HepG2 (cell line): Measurements from ENCODE around the gene NDUFB10. TPM values are rescaled to one million over a fixed set of nuclear protein-coding genes. Genes with fewer than 3 reads are reported as not detected.

ENCODE experiments used
- CHD4 ChIP-seq: fragments of 200-600 bp; sonication (generic); IDR thresholded peaks from 2 replicates; pipeline ENCODE4 v1.7.0; 2017; ENCODE audit warnings: mild to moderate bottlenecking, low read length, borderline replicate concordance
- KLF11 ChIP-seq: IDR thresholded peaks from 2 replicates; pipeline ENCODE4 v1.6.1; 2016; ENCODE audit warnings: missing compliant biosample characterization
- KLF15 ChIP-seq: sonication (generic); formaldehyde crosslinking; IDR thresholded peaks from 2 replicates; pipeline ENCODE4 v1.8.1; 2023; ENCODE audit warnings: borderline replicate concordance, mild to moderate bottlenecking, inconsistent platforms, missing genetic modification reagents, mixed read lengths
- NBN ChIP-seq: fragments of 450-650 bp; conservative IDR thresholded peaks from 2 replicates; pipeline ENCODE4 v1.6.1; 2017
- SKI ChIP-seq: fragments of 450-650 bp; IDR thresholded peaks from one replicate; pipeline ENCODE4 v1.6.1; 2018; ENCODE audit warnings: mild to moderate bottlenecking; ENCODE audit not compliant: partially characterized antibody
- ZBTB38 ChIP-seq: sonication (generic); formaldehyde crosslinking; IDR thresholded peaks from 2 replicates; pipeline ENCODE4 v1.5.1; 2020; ENCODE audit warnings: mild to moderate bottlenecking, missing genetic modification reagents
- ZNF138 ChIP-seq: sonication (generic); formaldehyde crosslinking; IDR thresholded peaks from 2 replicates; pipeline ENCODE4 v1.5.0; 2020; ENCODE audit warnings: mild to moderate bottlenecking, low read depth, missing genetic modification reagents
- ZNF232 ChIP-seq: sonication (generic); formaldehyde crosslinking; IDR thresholded peaks from 2 replicates; pipeline ENCODE4 v1.4.0; 2020; ENCODE audit warnings: missing genetic modification reagents, borderline replicate concordance
- ZNF282 ChIP-seq: fragments of 450-650 bp; IDR thresholded peaks from 2 replicates; pipeline ENCODE4 v1.6.1; 2018; ENCODE audit not compliant: partially characterized antibody
- ZNF446 ChIP-seq: sonication (generic); formaldehyde crosslinking; IDR thresholded peaks from 2 replicates; pipeline ENCODE4 v1.5.0; 2020; ENCODE audit warnings: mild to moderate bottlenecking, missing genetic modification reagents
- polyA plus RNA-seq, 8 experiments: library from polyadenylated mRNA; depleted of rRNA in 3 of 8; stranded (reverse) in 7 of 8; unstranded in 1 of 8; fragments of >200 nt; fragmentation: Illumina TruSeq in 4 of 8; extraction: Trizol in 4 of 8; gene quantifications; 2 replicates each; pipeline versions ENCODE4 v1.2.1 to v1.2.3, GENCODE V29; 2011 to 2016; ENCODE audit warnings: low read depth in 4 of 8, missing spikeins in 1 of 8, mixed read lengths in 1 of 8; ENCODE audit not compliant: insufficient read depth in 1 of 8
- total RNA-seq, 5 experiments: library from RNA; depleted of rRNA; stranded (reverse); fragments of >200 nt; fragmentation: Illumina TruSeq; extraction: Trizol; gene quantifications; 2 replicates each; pipeline ENCODE4 v1.2.3, GENCODE V29; 2016; ENCODE audit warnings: low read depth in 1 of 5
- TF ChIP-seq, protein P1 (sequence below): sonication (generic); formaldehyde crosslinking; IDR thresholded peaks from 2 replicates; pipeline ENCODE4 v1.5.1; 2020; ENCODE audit warnings: missing genetic modification reagents, mild to moderate bottlenecking, borderline replicate concordance
- TF ChIP-seq, protein P2 (sequence below): sonication (generic); formaldehyde crosslinking; IDR thresholded peaks from 2 replicates; pipeline ENCODE4 v1.4.0; 2020; ENCODE audit warnings: missing genetic modification reagents
- TF ChIP-seq, protein P3 (sequence below): sonication (generic); formaldehyde crosslinking; IDR thresholded peaks from 2 replicates; pipeline ENCODE4 v1.9.0; 2022; ENCODE audit warnings: low read depth, missing genetic modification reagents
- TF ChIP-seq, protein P4 (sequence below), 2 experiments: IDR thresholded peaks; 2 replicates each; pipeline ENCODE4 v1.6.1; 2011 to 2012; ENCODE audit warnings: low read length in 2 of 2, borderline replicate concordance in 1 of 2, low read depth in 1 of 2, mild to moderate bottlenecking in 1 of 2, moderate library complexity in 1 of 2
- TF ChIP-seq, protein P5 (sequence below): sonication (generic); formaldehyde crosslinking; IDR thresholded peaks from 2 replicates; pipeline ENCODE4 v1.9.0; 2021; ENCODE audit warnings: missing genetic modification reagents, borderline replicate concordance

NDUFB10 gene
- total and polyA plus RNA-seq, 2 of the 13 experiments (the other 11 are each of a cell fraction or from before 2014, with no cell fraction given), result 68.6 to 157 TPM

DNA sequence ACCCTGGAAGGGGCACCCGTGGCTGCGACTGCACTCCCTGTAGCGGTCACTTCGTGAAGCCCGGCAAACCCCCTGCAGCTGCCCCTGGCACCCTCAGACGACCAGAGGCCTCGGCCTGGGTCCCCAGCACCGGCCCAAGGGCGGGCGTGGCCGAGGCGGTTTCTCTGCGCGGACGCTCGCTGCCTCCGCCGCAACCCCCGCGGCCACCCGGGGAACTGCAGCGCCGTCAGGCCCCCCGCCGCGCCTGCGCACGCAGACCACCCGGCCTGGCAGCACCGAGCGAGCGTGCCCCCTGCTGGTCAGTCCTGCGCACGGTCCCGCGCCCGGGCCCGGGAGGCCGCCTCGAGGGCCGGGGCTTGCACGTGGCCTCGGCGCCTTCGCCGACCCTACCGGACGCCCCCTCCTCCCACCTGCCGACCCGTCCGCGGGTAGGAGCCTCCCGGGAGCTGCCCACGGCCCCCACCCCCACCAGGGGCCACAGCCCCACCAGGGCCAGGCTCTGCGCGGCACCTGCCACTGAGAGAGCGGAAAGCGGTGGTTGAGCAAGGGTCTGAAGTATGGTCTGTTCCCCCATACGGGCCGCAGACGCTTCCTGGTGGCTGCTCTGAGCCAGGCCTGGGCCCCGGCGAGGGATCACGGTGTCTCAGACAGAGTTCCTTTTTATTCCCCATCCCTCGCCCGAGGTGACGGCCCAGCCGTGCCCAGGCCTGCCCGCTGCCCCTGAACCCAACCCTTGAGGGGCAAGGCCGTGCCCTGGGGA is 29.6 kb upstream of the NDUFB10 start (continued):
- TF ChIP-seq, protein P1, sequence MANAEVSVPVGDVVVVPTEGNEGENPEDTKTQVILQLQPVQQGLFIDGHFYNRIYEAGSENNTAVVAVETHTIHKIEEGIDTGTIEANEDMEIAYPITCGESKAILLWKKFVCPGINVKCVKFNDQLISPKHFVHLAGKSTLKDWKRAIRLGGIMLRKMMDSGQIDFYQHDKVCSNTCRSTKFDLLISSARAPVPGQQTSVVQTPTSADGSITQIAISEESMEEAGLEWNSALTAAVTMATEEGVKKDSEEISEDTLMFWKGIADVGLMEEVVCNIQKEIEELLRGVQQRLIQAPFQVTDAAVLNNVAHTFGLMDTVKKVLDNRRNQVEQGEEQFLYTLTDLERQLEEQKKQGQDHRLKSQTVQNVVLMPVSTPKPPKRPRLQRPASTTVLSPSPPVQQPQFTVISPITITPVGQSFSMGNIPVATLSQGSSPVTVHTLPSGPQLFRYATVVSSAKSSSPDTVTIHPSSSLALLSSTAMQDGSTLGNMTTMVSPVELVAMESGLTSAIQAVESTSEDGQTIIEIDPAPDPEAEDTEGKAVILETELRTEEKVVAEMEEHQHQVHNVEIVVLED (CRISPR knock-in tag), result no peak
- 0 out of 2 replicates have a peak, but pooled peaks have one; percentile 89 for TF ChIP-seq ZNF138
- no peak for TF ChIP-seq ZNF282
- peak; percentile 96 for TF ChIP-seq ZBTB38 (CRISPR knock-in tag)
- TF ChIP-seq, protein P2, sequence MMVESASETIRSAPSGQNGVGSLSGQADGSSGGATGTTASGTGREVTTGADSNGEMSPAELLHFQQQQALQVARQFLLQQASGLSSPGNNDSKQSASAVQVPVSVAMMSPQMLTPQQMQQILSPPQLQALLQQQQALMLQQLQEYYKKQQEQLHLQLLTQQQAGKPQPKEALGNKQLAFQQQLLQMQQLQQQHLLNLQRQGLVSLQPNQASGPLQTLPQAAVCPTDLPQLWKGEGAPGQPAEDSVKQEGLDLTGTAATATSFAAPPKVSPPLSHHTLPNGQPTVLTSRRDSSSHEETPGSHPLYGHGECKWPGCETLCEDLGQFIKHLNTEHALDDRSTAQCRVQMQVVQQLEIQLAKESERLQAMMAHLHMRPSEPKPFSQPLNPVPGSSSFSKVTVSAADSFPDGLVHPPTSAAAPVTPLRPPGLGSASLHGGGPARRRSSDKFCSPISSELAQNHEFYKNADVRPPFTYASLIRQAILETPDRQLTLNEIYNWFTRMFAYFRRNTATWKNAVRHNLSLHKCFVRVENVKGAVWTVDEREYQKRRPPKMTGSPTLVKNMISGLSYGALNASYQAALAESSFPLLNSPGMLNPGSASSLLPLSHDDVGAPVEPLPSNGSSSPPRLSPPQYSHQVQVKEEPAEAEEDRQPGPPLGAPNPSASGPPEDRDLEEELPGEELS (CRISPR knock-in tag), result no peak
- TF ChIP-seq, protein P3, sequence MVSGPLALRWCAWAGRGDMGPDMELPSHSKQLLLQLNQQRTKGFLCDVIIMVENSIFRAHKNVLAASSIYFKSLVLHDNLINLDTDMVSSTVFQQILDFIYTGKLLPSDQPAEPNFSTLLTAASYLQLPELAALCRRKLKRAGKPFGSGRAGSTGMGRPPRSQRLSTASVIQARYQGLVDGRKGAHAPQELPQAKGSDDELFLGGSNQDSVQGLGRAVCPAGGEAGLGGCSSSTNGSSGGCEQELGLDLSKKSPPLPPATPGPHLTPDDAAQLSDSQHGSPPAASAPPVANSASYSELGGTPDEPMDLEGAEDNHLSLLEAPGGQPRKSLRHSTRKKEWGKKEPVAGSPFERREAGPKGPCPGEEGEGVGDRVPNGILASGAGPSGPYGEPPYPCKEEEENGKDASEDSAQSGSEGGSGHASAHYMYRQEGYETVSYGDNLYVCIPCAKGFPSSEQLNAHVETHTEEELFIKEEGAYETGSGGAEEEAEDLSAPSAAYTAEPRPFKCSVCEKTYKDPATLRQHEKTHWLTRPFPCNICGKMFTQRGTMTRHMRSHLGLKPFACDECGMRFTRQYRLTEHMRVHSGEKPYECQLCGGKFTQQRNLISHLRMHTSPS (CRISPR knock-in tag), result peak; percentile 18; the same call in 1 of the 2 replicates
- no peak for TF ChIP-seq CHD4
- TF ChIP-seq KLF15 (CRISPR knock-in tag), result 0 out of 2 replicates have a peak, but pooled peaks have one; percentile 41
- no peak; the same call in 1 of the 2 replicates for TF ChIP-seq ZNF446
- TF ChIP-seq ZNF232 (CRISPR knock-in tag), result peak; percentile 77; the same call in 1 of the 2 replicates
- no peak for TF ChIP-seq KLF11 (CRISPR knock-in tag)
- TF ChIP-seq, protein P4, sequence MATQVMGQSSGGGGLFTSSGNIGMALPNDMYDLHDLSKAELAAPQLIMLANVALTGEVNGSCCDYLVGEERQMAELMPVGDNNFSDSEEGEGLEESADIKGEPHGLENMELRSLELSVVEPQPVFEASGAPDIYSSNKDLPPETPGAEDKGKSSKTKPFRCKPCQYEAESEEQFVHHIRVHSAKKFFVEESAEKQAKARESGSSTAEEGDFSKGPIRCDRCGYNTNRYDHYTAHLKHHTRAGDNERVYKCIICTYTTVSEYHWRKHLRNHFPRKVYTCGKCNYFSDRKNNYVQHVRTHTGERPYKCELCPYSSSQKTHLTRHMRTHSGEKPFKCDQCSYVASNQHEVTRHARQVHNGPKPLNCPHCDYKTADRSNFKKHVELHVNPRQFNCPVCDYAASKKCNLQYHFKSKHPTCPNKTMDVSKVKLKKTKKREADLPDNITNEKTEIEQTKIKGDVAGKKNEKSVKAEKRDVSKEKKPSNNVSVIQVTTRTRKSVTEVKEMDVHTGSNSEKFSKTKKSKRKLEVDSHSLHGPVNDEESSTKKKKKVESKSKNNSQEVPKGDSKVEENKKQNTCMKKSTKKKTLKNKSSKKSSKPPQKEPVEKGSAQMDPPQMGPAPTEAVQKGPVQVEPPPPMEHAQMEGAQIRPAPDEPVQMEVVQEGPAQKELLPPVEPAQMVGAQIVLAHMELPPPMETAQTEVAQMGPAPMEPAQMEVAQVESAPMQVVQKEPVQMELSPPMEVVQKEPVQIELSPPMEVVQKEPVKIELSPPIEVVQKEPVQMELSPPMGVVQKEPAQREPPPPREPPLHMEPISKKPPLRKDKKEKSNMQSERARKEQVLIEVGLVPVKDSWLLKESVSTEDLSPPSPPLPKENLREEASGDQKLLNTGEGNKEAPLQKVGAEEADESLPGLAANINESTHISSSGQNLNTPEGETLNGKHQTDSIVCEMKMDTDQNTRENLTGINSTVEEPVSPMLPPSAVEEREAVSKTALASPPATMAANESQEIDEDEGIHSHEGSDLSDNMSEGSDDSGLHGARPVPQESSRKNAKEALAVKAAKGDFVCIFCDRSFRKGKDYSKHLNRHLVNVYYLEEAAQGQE (IDR thresholded peaks at IDR 0.05; ENCODE audit: borderline replicate concordance in 1 of 2, low read depth in 1 of 2, low read length in 2 of 2), result no peak
- TF ChIP-seq SKI, result peak; percentile 45
- no peak for TF ChIP-seq NBN
- TF ChIP-seq, protein P5, sequence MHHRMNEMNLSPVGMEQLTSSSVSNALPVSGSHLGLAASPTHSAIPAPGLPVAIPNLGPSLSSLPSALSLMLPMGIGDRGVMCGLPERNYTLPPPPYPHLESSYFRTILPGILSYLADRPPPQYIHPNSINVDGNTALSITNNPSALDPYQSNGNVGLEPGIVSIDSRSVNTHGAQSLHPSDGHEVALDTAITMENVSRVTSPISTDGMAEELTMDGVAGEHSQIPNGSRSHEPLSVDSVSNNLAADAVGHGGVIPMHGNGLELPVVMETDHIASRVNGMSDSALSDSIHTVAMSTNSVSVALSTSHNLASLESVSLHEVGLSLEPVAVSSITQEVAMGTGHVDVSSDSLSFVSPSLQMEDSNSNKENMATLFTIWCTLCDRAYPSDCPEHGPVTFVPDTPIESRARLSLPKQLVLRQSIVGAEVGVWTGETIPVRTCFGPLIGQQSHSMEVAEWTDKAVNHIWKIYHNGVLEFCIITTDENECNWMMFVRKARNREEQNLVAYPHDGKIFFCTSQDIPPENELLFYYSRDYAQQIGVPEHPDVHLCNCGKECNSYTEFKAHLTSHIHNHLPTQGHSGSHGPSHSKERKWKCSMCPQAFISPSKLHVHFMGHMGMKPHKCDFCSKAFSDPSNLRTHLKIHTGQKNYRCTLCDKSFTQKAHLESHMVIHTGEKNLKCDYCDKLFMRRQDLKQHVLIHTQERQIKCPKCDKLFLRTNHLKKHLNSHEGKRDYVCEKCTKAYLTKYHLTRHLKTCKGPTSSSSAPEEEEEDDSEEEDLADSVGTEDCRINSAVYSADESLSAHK (CRISPR knock-in tag), result no peak
